NCI-H748 (cell line): ENCODE results near the gene TAP2.

ENCODE experiments used
- DNase-seq: peaks from one replicate; lab custom pipeline; 2025; ENCODE audit not compliant: unreplicated experiment; lab: John Stamatoyannopoulos, UW

TAP2 gene

DNA sequence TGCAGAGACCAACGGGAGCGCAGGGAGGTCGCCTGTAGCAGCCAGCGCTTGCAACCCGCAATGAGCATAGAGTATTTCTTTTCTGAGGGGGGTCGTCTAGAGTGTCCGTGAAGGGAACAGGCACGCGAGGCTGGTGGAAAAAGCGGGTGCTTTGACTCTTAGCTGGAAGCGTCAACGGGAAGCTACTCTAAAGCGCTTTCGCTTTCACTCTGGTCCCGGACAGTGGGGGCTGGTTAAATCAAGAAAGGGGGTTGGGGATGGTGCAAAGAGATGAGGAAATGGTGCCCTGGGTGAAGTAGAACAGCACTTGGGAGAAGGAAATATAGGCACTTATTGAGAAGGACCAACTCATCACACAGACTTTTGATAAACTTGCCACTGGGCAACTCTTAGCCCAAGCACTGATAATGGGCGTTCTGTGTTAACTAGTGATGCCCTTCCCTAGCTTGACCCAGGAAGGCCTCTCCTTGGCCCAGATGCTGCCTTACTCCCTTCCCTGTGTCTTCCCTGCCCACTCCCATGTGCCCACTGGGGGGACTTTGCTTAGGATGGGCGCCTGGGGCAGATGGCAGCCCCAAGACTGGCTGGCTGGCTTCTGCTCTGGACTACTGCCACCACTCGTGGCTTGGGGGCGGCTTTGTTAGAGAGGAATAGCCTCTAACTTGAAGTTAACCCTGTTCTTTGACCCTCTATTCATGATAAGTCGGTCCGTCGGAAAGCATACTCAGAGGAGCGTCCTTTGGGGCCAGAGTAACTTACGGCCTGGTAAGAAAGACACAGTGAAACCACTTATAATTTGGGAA lies 16.0 kb upstream of the TAP2 start:
- DNase-seq, result no peak

DNA sequence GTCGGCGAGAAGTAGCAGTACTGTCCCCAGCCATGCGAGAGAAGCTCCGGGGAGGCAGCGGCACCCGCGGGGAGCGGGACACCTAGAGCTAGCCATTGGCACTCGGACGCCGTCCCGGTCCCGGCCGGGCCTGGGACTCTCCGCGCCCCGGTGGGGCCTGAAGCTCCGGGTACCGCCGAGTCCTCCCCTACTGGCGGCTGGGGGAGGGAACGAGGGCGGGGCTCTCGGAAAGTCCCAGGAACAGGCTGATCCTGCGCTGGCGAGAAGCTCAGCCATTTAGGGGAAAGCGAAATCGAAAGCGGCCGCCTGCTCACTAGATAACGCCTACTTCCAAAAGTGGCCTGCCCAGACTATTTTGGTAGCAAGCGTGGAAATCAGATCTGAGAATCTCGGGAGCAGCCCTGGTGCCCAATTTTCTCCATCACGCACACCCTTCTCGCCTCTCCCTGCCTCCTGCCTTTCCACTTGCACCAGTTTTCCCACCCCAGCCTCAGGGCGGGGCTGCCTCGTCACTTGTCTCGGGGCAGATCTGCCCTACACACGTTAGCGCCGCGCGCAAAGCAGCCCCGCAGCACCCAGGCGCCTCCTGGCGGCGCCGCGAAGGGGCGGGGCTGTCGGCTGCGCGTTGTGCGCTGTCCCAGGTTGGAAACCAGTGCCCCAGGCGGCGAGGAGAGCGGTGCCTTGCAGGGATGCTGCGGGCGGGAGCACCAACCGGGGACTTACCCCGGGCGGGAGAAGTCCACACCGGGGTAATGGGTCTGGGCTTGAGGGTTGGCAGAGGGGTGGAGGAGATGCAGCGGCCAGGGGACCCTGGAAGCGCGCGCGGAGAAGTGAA lies 15.2 kb upstream of the TAP2 start, which contains the start of the genes PSMB9 and TAP1:
TSS of gene PSMB9 (plus strand) at position 652 of the 835 bp plus-strand sequence. CDS start at position 690, 38 bp downstream.
TSS of gene TAP1 (minus strand) at position 164 of the 835 bp plus-strand sequence. CDS start at position 96, 68 bp downstream.
- peak; percentile 93 for DNase-seq

DNA sequence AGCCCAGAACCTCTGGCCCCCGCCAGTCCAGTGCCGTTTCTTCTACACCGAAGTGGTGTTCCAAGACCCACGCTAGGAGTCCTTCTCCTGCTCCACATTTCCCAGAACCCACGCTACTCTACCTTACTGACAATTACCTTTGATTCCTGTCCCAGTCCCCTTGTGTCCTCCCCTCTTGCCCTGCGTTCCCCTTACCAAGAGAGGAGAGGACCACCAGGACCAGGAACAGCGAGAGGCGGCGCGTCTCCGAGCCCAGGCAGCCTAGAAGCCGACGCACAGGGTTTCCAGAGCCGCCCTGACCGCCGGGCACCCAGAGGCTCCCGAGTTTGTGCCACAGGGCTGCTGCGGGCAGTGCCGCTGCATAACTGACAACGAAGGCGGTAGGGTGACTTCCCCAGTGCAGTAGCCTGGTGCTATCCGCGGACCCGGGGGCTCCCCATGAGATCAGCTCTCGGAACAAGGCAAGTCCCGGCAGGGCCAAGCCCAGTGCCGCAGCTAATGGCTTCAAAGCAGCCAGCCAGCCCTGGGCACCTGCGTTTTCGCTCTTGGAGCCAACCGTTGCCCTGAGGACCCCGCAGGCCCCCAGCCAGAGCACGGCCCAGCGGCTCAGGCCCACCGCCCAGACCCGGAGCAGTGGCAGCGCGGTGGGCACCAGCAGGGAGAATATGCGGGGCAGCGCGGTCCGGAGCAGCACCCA lies 14.5 kb upstream of the TAP2 start:
- peak; percentile 62 for DNase-seq

DNA sequence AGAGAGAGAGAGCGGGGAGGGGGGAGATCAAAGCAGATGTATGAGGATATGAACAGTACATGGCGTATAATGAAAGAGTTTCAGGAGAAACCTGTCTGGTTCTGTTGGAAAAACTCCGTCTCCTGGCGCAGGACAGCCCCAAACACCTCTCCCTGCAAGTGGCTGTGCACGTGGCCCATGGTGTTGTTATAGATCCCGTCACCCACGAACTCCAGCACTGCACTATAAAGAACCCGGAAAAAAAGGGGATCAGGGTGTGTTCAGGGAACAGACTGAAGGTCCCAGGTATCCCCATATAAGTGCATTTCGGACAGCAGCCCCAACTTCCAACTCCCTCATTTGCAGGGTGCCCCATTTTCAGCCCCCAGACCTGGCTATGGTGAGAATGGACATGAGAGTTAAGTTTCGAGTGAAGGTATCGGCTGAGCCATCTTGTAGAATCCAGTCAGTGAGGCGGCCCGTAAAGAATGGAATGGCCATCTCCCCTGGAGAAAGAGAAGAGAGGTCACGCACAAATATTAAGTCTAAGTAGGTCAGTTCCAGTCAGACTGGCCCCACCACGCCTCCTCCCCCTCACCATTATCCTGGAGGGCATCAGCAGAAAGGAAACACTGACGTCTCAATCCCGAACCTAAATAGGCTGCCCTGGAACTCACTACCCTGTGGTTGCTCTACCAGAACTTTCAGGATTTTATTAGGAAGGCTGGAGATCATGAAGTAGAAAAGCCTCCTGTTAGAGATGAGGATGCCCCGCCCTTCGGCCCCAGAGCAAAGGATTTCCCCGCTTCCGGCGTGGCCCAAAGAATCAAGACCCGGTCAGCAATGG lies 13.7 kb upstream of the TAP2 start:
- no peak for DNase-seq

DNA sequence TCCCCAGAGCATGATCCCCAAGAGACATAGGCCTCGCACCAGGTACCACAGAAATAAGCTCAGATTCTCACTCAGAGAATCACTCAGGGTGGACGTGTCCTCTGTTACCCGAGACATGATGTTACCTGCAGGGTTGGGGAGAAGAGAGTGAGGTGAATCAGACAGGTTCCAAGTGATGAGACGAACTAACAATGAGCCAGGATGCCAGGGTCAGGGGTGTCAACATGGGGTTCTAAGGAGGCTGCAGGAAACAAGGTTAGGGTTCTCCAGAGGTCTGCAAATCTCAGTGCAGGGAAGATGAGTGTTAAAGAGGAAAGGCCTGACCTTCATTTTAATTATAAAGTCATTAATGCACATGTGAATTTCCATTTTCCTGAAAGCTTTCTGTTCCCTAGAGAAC lies 12.5 kb upstream of the TAP2 start:
- no peak for DNase-seq

DNA sequence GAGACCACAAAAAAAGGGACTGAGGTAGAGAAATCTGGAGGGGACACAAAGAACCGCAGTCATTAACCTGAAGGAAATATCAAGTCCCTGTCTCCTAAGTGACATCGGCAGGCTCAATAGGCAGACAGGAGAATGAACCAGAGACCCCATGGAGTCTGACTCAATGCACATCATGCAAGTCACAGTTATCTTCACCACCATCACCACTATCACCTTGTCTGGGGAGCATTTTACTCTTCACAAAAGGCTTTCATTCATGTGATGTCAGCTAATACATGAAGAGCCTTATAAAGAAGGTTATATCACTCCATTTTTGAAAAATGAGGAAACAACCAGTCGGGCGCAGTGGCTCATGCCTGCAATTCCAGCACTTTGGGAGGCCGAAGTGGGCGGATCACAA lies 10.6 kb upstream of the TAP2 start:
- DNase-seq, result no peak

- no peak for DNase-seq
Measured at GRCh38 chr6:32847795-32848194, 9.3 kb upstream of the TAP2 start.

DNA sequence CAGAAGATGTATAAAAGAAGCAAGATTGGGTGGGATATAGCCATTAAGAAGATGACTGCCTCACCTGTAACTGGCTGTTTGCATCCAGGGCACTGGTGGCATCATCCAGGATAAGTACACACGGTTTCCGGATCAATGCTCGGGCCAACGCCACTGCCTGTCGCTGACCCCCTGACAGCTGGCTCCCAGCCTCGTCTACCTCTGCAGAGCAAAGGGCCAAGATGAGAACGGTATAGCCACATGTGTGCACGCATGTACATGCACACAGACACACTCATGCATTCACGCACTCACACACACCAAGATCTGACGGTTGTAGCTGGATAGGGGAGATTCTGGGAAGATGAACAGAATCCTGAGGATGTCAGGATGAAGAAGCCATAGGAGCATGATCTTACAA lies 8.5 kb upstream of the TAP2 start:
- DNase-seq, result no peak

DNA sequence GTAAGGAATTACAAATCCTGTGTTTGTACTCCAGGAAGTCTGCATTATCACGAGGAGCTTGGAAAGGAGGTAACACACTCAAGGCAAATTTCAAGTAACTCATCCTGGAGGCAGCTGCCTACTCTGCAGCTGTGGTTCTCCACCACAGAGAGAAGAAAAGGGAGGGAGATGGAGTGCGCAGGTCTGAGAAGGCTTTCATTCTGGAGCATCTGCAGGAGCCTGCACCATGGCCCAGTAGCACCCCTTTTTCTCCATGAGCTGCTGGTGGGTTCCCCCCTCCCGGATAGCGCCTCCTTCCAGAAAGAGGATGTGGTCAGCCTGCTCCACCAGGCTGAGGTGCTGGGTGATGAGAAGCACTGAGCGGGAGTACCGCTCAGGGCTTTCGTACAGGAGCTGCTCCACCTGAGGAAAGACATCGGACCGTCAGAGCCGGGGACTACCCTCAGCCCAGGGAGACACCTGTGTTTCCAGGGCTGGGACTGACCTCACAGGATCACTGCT lies 6.9 kb upstream of the TAP2 start:
- DNase-seq, result no peak

- DNase-seq, result no peak
Measured at GRCh38 chr6:32844839-32845383, 6.4 kb upstream of the TAP2 start.

DNA sequence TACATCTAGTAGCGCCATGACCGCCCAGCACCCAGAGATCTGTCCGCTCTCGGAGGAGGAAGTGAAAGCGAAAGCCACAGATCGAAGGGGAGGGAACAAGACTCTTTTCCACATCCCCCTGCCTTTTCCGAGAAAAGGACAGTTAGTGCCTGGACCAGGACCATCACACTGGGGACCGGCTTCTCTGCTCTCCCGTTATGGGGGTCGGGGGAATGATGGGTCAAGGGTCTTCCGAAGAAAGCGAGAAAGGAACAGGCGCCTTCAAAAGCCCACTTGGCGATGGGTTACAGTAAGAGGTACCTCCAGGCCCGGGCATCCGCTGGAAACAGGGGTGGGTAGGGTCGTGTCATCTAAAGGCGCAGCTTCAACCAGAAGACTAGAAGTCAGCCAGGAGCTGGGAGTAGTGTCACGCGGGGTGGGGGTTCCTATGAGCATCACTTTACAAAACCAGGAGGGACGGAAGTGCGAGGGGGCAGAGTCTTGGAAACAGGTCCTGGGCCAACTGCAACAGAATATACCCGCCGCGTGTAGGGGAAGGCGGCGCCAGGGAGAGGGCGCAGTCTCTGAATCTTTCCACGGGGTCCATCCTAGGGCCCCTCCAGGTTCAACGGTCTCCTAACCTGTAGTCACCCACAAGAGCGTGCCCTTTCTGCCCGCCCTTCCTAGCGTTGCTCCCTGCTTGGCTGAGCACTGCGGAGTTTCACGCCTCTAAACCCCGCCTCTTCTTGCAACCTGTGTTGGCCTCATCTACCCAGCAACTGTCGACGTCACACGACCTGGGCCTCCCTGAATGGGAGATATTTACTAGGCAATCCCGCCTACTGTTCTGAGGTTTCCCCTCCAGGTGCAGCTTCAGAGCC lies 5.7 kb upstream of the TAP2 start, which contains the start of gene PSMB8:
TSS of gene PSMB8 (minus strand) at position 69 of the 860 bp plus-strand sequence. CDS start at position 18, 51 bp downstream.
- DNase-seq, result peak; percentile 99

- peak; percentile 41 for DNase-seq
Measured at GRCh38 chr6:32843331-32843978, 4.9 kb upstream of the TAP2 start.

- DNase-seq, result no peak
Measured at GRCh38 chr6:32842690-32843089, 4.2 kb upstream of the TAP2 start.

- DNase-seq, result no peak
Measured at GRCh38 chr6:32842021-32842650, 3.6 kb upstream of the TAP2 start.

DNA sequence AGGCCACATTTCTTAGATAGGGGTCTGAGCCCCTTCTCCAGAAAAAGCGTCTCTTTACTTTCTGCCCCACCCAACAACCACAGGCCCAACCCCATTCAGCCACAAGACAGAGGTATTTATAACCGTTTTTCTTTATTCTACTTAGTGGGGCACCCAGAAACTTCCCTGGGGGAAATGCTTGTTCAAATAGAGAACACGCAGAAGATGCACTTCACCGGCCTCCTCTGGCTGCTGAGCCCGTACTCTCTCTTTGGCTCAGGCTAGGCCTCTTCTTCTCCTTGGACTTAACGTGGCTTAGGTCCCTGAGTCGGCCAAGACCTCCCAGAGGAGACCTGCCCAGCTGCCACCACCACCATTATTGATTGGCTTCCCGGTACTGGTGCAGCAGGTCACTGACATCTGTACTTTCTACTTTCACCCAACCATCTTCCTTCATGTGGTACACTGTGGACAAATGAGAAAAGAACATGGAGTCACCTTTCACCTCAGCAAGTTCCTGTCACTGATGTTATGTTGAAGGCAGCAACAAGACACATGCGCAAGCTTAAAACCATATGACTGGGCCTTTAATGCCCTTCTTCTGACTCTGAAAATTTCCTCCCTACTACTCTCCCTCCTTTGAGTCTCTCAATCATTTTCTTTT lies 2.2 kb upstream of the TAP2 start:
- DNase-seq, result no peak

GRCh38 chr6:32839356-32839755 lies 817 bp upstream of the TAP2 start:
- no peak for DNase-seq

DNA sequence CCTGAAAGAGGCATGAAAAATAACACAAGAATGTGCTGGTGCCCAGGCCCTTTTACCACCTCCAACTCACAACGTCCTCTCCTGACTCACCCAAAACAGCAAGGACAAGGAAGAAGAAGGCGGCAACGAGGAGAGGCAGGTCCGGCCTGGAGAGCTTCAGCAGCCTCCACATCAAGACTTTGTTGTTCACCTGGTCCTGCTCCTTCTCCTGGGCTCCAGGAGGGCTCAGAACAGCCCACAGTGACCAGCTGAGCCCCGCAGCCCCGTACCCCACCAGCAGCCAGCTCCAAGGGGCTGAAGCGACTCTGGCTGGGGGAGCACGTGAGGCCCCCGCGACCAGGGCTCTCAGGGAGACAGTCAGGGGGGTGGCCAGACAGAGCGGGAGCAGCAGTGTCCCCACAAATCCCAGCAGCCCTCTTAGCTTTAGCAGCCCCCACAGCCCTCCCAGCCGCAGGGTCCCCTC lies 857 bp downstream of the TAP2 start:
- no peak for DNase-seq
